Upper lobe of left lung (tissue), 6 donors: ENCODE measurements around the gene ST7. TPM values are rescaled to one million over a fixed set of nuclear protein-coding genes. Genes with fewer than 3 reads are reported as not detected.
A peak's percentile ranks its signal among the peaks of the same experiment; 100 is the strongest.

Experiments used
- ATAC-seq, 2 donors: fragments of 200-7000 bp; cut with Tn5 transposase; one replicate each; pipeline ENCODE4 v1.9.1; 2022; ENCODE audit warnings: mild to moderate bottlenecking in 2 of 2, moderate library complexity in 2 of 2; ENCODE audit not compliant: low FRiP score in 2 of 2
- DNase-seq, 2 donors: peaks; one replicate each; pipeline ENCODE4 v3.0.0-alpha.2; 2019 to 2020
- H3K27ac ChIP-seq, 4 donors: fragments of 200-600 bp; sonication (generic); one replicate each; pipeline ENCODE4 v1.5.1; 2016 to 2019
- H3K27me3 ChIP-seq, 4 donors: fragments of 200-600 bp; sonication (generic); one replicate each; pipeline ENCODE4 v1.5.1; 2017 to 2019
- H3K36me3 ChIP-seq, 4 donors: fragments of 200-600 bp; sonication (generic); one replicate each; pipeline ENCODE4 v1.5.1; 2016 to 2019
- H3K4me1 ChIP-seq, 4 donors: fragments of 200-600 bp; sonication (generic); one replicate each; pipeline ENCODE4 v1.5.1; 2018 to 2019
- H3K4me3 ChIP-seq, 4 donors: fragments of 200-600 bp; sonication (generic); one replicate each; pipeline ENCODE4 v1.5.1; 2017 to 2019; ENCODE audit warnings: mild to moderate bottlenecking in 2 of 4, moderate library complexity in 1 of 4
- H3K9me3 ChIP-seq, 4 donors: fragments of 200-600 bp; sonication (generic); one replicate each; pipeline ENCODE4 v1.5.1; 2018 to 2019
- EP300 ChIP-seq, 4 donors: sonication (generic); formaldehyde crosslinking; IDR thresholded peaks; one replicate each; pipeline ENCODE4 v1.5.1; 2017; ENCODE audit warnings: antibody characterized with exemption in 4 of 4, control low read depth in 2 of 4
- POLR2A ChIP-seq, 4 donors: fragments of 450-650 bp; IDR thresholded peaks; one replicate each; pipeline ENCODE4 v1.5.1; 2016 to 2017; ENCODE audit warnings: antibody characterized with exemption in 4 of 4, mild to moderate bottlenecking in 2 of 4
- POLR2AphosphoS5 ChIP-seq, 2 donors: sonication (generic); formaldehyde crosslinking; IDR thresholded peaks; one replicate each; pipeline ENCODE4 v1.5.1; 2017; ENCODE audit warnings: antibody characterized with exemption in 2 of 2
- WGBS, 2 donors: methylation state at CpG; one replicate each; pipeline ENCODE4 v1.1.5; 2017 to 2018; 5-methylcytosine and 5-hydroxymethylcytosine counted together
- total RNA-seq, 6 donors: library from RNA; depleted of rRNA in 4 of 6; stranded (reverse); fragments of >200 nt in 4 of 6; gene quantifications; one replicate each; pipeline versions ENCODE4 v1.1.0 to v1.2.1, GENCODE V29; 2016 to 2021
- TF ChIP-seq, protein P1 (sequence below), 6 experiments: fragments of 450-650 bp in 4 of 6; fragments of 200-600 bp in 2 of 6; sonication (generic) in 2 of 6; IDR thresholded peaks; one replicate each; pipeline ENCODE4 v1.5.1; 2016 to 2019; ENCODE audit warnings: antibody characterized with exemption in 6 of 6
- donor health status: DM: no; HTN: no; CAD: no; lungs with moderate emphysema.
- donor health status: DM: no; HTN: yes; CAD: no; lungs with severe emphysema.

The ST7 gene
- total RNA-seq, 6 donors from 2014 or later, result 36.0 to 135 (median 73.4) TPM

DNA sequence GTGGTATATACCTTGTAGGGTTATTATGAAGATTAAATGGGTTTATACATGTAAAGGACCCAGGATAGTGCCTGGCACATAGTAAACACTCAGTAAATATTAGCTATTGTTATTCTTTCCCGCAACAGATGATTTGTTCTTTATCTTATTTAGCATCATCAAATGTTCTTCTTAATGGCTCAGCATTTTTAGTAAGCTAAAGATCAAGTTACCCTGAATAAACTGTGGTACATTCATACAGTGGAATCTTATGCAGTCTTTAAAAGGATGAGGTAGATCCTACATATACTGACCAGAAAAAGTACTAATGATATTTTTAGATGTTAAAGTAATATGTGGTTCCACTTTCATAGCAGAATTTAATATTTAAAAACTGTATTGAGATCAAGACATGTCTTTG is 65.4 kb downstream of the ST7 start:
- WGBS, 2 donors, result 91 to 94% methylated on average over 1 of the region's 1 CpG
- no peaks in the 10 kb centered on the region for H3K9me3 ChIP-seq
- TF ChIP-seq EP300 (IDR thresholded peaks at IDR 0.05) (no peak), POLR2AphosphoS5 (IDR thresholded peaks at IDR 0.05) (no peak), POLR2A (IDR thresholded peaks at IDR 0.05) (no peak)
- TF ChIP-seq, protein P1, sequence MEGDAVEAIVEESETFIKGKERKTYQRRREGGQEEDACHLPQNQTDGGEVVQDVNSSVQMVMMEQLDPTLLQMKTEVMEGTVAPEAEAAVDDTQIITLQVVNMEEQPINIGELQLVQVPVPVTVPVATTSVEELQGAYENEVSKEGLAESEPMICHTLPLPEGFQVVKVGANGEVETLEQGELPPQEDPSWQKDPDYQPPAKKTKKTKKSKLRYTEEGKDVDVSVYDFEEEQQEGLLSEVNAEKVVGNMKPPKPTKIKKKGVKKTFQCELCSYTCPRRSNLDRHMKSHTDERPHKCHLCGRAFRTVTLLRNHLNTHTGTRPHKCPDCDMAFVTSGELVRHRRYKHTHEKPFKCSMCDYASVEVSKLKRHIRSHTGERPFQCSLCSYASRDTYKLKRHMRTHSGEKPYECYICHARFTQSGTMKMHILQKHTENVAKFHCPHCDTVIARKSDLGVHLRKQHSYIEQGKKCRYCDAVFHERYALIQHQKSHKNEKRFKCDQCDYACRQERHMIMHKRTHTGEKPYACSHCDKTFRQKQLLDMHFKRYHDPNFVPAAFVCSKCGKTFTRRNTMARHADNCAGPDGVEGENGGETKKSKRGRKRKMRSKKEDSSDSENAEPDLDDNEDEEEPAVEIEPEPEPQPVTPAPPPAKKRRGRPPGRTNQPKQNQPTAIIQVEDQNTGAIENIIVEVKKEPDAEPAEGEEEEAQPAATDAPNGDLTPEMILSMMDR (IDR thresholded peaks at IDR 0.05), result no peak
- H3K27ac ChIP-seq, result no peak overlapping the region
- DNase-seq (no peak), ATAC-seq (no peak)
- H3K4me1 ChIP-seq, result peaks cover 8 to 19% (median 16%) of the 10 kb centered on the region in 4 donors
- no peaks in the 10 kb centered on the region for H3K27me3 ChIP-seq
- H3K36me3 ChIP-seq, result no peaks in the 10 kb centered on the region
- H3K4me3 ChIP-seq, result no peak overlapping the region

GRCh38 chr7:117019287-117019686 is 66.0 kb downstream of the ST7 start:
- H3K36me3 ChIP-seq, result no peaks in the 10 kb centered on the region
- DNase-seq (no peak), ATAC-seq (no peak)
- H3K27ac ChIP-seq, result no peak overlapping the region
- 70 to 71% methylated on average over 2 of the region's 2 CpGs for WGBS, 2 donors
- H3K4me3 ChIP-seq, result no peak overlapping the region
- H3K27me3 ChIP-seq, result no peaks in the 10 kb centered on the region
- H3K9me3 ChIP-seq, result no peaks in the 10 kb centered on the region
- TF ChIP-seq EP300 (IDR thresholded peaks at IDR 0.05) (no peak), POLR2AphosphoS5 (IDR thresholded peaks at IDR 0.05) (no peak), POLR2A (IDR thresholded peaks at IDR 0.05) (no peak)
- TF ChIP-seq, protein P1 (IDR thresholded peaks at IDR 0.05), result no peak
- H3K4me1 ChIP-seq, result peaks cover 4 to 19% (median 11%) of the 10 kb centered on the region in 4 donors

DNA sequence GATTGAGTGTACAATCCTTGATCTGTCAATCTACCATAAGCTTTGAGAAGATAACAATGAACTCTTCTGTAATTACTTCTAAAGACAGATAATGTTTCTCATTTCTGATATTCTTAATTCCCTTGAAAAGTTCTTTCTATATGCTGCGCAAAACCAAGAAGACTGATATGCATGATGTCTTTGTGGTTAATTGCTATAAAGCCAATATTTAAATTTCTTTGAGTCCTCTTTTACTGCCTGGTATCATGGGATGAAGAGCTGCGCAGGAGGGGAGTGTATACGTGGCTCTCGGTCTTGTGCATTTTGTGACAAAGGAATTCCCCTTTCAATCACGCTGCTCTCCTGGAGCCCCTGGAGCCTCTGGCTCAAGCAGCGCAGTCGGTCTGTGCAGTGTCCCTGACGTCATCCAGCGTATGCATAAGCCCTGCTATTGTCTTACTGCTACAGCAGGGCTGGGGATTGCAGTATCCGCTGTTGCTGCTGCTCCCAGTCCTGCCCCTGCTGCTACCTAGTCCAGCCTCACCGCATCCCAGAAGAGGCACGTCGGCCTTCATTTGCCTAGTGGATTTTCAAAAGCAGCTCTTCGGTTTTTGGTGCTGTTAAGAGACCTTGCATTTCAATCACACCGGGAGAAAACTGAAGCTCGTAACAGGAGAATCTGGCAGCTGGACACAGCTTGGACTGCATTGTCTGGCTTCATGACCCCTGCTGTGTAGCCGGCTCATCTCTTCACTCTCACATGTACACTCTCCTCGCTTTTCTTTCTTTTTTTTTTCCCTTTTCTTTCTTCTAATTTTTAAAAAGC is 66.7 kb downstream of the ST7 start:
- DNase-seq (peak in 1 of 2 donors; percentile 67), ATAC-seq (peak in 1 of 2 donors; percentile 92)
- H3K27me3 ChIP-seq, result no peaks in the 10 kb centered on the region
- H3K27ac ChIP-seq, result peak overlapping the region in 1 of 4 donors; percentile 32
- TF ChIP-seq, protein P1 (IDR thresholded peaks at IDR 0.05), result no peak
- WGBS, 2 donors, result 48 to 57% methylated on average over 13 to 18 of the region's 18 CpGs
- peaks cover 2 to 19% (median 6%) of the 10 kb centered on the region in 4 donors for H3K4me1 ChIP-seq
- H3K4me3 ChIP-seq, result peak overlapping the region in 2 of 4 donors; percentile 21 to 27
- H3K9me3 ChIP-seq, result no peaks in the 10 kb centered on the region
- no peaks in the 10 kb centered on the region for H3K36me3 ChIP-seq

GRCh38 chr7:117020591-117020973 is 67.3 kb downstream of the ST7 start:
- Histone ChIP-seq H3K9me3 (no peaks in the 10 kb centered on the region), H3K4me3 (peak overlapping the region in 2 of 4 donors; percentile 21 to 27), H3K4me1 (peaks cover 0 to 19% (median 6%) of the 10 kb centered on the region in 4 donors), H3K27ac (peak overlapping the region in 1 of 4 donors; percentile 32), H3K27me3 (no peaks in the 10 kb centered on the region), H3K36me3 (no peaks in the 10 kb centered on the region)
- TF ChIP-seq EP300 (IDR thresholded peaks at IDR 0.05) (no peak), POLR2AphosphoS5 (IDR thresholded peaks at IDR 0.05) (no peak), POLR2A (IDR thresholded peaks at IDR 0.05) (no peak)
- TF ChIP-seq, protein P1 (IDR thresholded peaks at IDR 0.05), result no peak
- 43 to 46% methylated on average over 1 of the region's 1 CpG for WGBS, 2 donors
- no peak for DNase-seq
- no peak for ATAC-seq

- Histone ChIP-seq H3K27me3 (no peaks in the 10 kb centered on the region), H3K4me1 (peaks cover 0 to 19% (median 6%) of the 10 kb centered on the region in 4 donors), H3K27ac (no peak overlapping the region), H3K9me3 (no peaks in the 10 kb centered on the region), H3K36me3 (no peaks in the 10 kb centered on the region), H3K4me3 (no peak overlapping the region)
- DNase-seq (no peak), ATAC-seq (no peak)
- WGBS, 2 donors, result 80 to 89% methylated on average over 2 of the region's 2 CpGs
- TF ChIP-seq EP300 (IDR thresholded peaks at IDR 0.05) (no peak), POLR2AphosphoS5 (IDR thresholded peaks at IDR 0.05) (no peak), POLR2A (IDR thresholded peaks at IDR 0.05) (no peak)
- TF ChIP-seq, protein P1 (IDR thresholded peaks at IDR 0.05), result no peak
These were observed 68.1 kb downstream of the ST7 start for GRCh38 chr7:117021366-117021765.
